ENCODE data around the gene IFNG. TPM values are rescaled to one million over a fixed set of nuclear protein-coding genes. Genes with fewer than 3 reads are reported as not detected.

IFNG gene
- total RNA-seq, 1 experiment from 2014 or later, result 0.44 TPM

GRCh38 chr12:68148261-68148951, 11.1 kb downstream of the IFNG start (continued):
- TF ChIP-seq ZNF274 (IDR thresholded peaks at IDR 0.05; ENCODE audit: low read depth, low read length), result no peak
- TF ChIP-seq, protein P1, sequence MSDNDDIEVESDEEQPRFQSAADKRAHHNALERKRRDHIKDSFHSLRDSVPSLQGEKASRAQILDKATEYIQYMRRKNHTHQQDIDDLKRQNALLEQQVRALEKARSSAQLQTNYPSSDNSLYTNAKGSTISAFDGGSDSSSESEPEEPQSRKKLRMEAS (IDR thresholded peaks at IDR 0.05), result no peak

GRCh38 chr12:68140556-68140955, 19.0 kb downstream of the IFNG start:
- Histone ChIP-seq H4K20me1 (ENCODE audit: insufficient read depth) (no peaks in the 10 kb centered on the region), H3K4me2 (ENCODE audit: low read length) (no peak overlapping the region), H2AFZ (ENCODE audit: low read depth, low read length, poor library complexity, severe bottlenecking) (no peak overlapping the region), H3K27me3 (ENCODE audit: insufficient read depth, low read length) (no peaks in the 10 kb centered on the region), H3K9me2 (ENCODE audit: insufficient read depth) (no peaks in the 10 kb centered on the region), H3K4me1 (ENCODE audit: control insufficient read depth in 1 of 2, insufficient read depth in 2 of 2, low read length in 2 of 2) (no peaks in the 10 kb centered on the region), H3K4me3 (replicated peaks in 1 of 2; ENCODE audit: low read depth in 1 of 2, low read length in 2 of 2) (no peak overlapping the region), H3K9ac (ENCODE audit: low read length) (no peak overlapping the region), H3K9me3 (ENCODE audit: control insufficient read depth in 1 of 2, insufficient read depth in 1 of 2, low read depth in 1 of 2, low read length in 2 of 2) (no peaks in the 10 kb centered on the region), H3K79me2 (ENCODE audit: insufficient read depth, low read length) (no peaks in the 10 kb centered on the region), H3K27ac (ENCODE audit: low read depth, low read length) (no peak overlapping the region), H3K36me3 (ENCODE audit: control insufficient read depth in 1 of 2, insufficient read depth in 2 of 2, low read length in 2 of 2) (no peaks in the 10 kb centered on the region)
- TF ChIP-seq, protein P2, sequence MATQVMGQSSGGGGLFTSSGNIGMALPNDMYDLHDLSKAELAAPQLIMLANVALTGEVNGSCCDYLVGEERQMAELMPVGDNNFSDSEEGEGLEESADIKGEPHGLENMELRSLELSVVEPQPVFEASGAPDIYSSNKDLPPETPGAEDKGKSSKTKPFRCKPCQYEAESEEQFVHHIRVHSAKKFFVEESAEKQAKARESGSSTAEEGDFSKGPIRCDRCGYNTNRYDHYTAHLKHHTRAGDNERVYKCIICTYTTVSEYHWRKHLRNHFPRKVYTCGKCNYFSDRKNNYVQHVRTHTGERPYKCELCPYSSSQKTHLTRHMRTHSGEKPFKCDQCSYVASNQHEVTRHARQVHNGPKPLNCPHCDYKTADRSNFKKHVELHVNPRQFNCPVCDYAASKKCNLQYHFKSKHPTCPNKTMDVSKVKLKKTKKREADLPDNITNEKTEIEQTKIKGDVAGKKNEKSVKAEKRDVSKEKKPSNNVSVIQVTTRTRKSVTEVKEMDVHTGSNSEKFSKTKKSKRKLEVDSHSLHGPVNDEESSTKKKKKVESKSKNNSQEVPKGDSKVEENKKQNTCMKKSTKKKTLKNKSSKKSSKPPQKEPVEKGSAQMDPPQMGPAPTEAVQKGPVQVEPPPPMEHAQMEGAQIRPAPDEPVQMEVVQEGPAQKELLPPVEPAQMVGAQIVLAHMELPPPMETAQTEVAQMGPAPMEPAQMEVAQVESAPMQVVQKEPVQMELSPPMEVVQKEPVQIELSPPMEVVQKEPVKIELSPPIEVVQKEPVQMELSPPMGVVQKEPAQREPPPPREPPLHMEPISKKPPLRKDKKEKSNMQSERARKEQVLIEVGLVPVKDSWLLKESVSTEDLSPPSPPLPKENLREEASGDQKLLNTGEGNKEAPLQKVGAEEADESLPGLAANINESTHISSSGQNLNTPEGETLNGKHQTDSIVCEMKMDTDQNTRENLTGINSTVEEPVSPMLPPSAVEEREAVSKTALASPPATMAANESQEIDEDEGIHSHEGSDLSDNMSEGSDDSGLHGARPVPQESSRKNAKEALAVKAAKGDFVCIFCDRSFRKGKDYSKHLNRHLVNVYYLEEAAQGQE (IDR thresholded peaks at IDR 0.05; ENCODE audit: low read depth), result no peak
- no peak for TF ChIP-seq SIN3A (IDR thresholded peaks at IDR 0.05; ENCODE audit: low read depth)
- TF ChIP-seq EZH2 (IDR thresholded peaks at IDR 0.05), result no peak
- TF ChIP-seq, protein P1 (IDR thresholded peaks at IDR 0.05), result no peak
- no peak for TF ChIP-seq CEBPB (IDR thresholded peaks at IDR 0.05; ENCODE audit: low read depth)
- TF ChIP-seq POLR2AphosphoS5 (IDR thresholded peaks at IDR 0.05; ENCODE audit: low read depth, low read length), result no peak
- TF ChIP-seq JUND (IDR thresholded peaks at IDR 0.05), result no peak
- TF ChIP-seq TCF7L2 (IDR thresholded peaks at IDR 0.05; ENCODE audit: borderline replicate concordance, extremely low read depth, insufficient read depth, insufficient read length), result no peak
- no peak for TF ChIP-seq CTCF (IDR thresholded peaks at IDR 0.05 in 2 of 3, conservative IDR thresholded peaks at IDR 0.05 in 1 of 3; ENCODE audit: borderline replicate concordance in 1 of 3, insufficient read depth in 1 of 3, low read depth in 2 of 3, low read length in 2 of 3)
- POLR2A ChIA-PET, result no interaction called here
- DNase-seq (ENCODE audit: low read depth, low spot score) (no peak), ATAC-seq (no peak)
- BruUV-seq (replicated peaks), result no TSS peak
- intact Hi-C loops (cut with micrococcal nuclease), result no loop called here
- RAD21 ChIA-PET (ENCODE audit: low non-redundant PET in 1 of 2, low total read pairs in 2 of 2, uncharacterized antibody in 2 of 2, unreplicated experiment in 2 of 2), result no interaction called here
- CTCF ChIA-PET, result no interaction called here
